Measurements from ENCODE around the gene IGF1R.

- TF ChIP-seq SUZ12 (IDR thresholded peaks at IDR 0.05; ENCODE audit: low read length) (no peak), POLR2A (IDR thresholded peaks at IDR 0.05; ENCODE audit: control extremely low read depth in 1 of 2, low read depth in 2 of 2, low read length in 2 of 2) (no peak), CTCF (IDR thresholded peaks at IDR 0.05; ENCODE audit: control extremely low read depth in 1 of 3, insufficient read depth in 1 of 3, low read depth in 1 of 3, low read length in 3 of 3) (no peak), TAF1 (IDR thresholded peaks at IDR 0.05; ENCODE audit: low read depth, low read length) (no peak), HDAC6 (IDR thresholded peaks at IDR 0.05; ENCODE audit: low read depth, low read length) (no peak)
Measured at GRCh38 chr15:98769867-98770266, 121.5 kb downstream of the IGF1R start.
